Mesenteric fat pad (tissue), 1 donor: Measurements from ENCODE around the gene RGS14. TPM values are rescaled to one million over a fixed set of nuclear protein-coding genes. Genes with fewer than 3 reads are reported as not detected.
"Not testable (repeated sequence)": the region's sequence is repeated elsewhere in the genome, so short reads cannot be mapped to it uniquely, and the experiment has no call there.

ENCODE experiments used
- DNase-seq: peaks from one replicate; pipeline ENCODE4 v3.0.0-alpha.2; 2020; ENCODE audit warnings: low spot score
- total RNA-seq: library from RNA; stranded (reverse); fragmentation: NEBNext Ultra II Directional; extraction: Animal tissue kit (Norgen Biotek cat#: 25700); gene quantifications from one replicate; pipeline ENCODE4 v1.2.1, GENCODE V29; 2021
- donor health status: DM: yes; HTN: yes; CAD: no.

Gene RGS14
- total RNA-seq, 1 donor from 2014 or later, result 8.2 TPM

GRCh38 chr5:177327539-177328522, 29.9 kb upstream of the RGS14 start:
- DNase-seq, result no peak

GRCh38 chr5:177328545-177329231, 29.0 kb upstream of the RGS14 start:
- DNase-seq, result no peak

- DNase-seq, result no peak
Measured at GRCh38 chr5:177329883-177330282, 27.8 kb upstream of the RGS14 start.

- no peak for DNase-seq
Measured at GRCh38 chr5:177330991-177331842, 26.5 kb upstream of the RGS14 start.

GRCh38 chr5:177332031-177332895, 25.5 kb upstream of the RGS14 start:
- no peak for DNase-seq

DNA sequence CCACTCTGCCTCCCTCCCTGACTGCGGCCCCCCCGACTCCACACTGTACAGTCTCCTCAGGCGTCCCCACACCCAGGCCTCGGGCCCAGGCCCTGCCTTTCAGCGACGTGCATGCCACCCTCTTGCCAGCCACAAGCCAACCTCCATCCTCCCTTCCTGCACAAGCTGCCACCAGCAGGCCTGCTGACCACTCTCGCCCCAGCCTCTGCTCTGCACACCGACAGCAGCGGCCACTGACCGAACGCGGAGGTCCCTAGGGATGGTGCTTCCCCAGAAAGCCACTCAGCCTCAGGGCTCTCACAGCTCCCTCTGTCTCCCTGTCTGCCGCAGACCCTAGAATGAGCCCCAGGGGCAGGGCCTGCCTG, 24.8 kb upstream of the RGS14 start:
- no peak for DNase-seq

DNA sequence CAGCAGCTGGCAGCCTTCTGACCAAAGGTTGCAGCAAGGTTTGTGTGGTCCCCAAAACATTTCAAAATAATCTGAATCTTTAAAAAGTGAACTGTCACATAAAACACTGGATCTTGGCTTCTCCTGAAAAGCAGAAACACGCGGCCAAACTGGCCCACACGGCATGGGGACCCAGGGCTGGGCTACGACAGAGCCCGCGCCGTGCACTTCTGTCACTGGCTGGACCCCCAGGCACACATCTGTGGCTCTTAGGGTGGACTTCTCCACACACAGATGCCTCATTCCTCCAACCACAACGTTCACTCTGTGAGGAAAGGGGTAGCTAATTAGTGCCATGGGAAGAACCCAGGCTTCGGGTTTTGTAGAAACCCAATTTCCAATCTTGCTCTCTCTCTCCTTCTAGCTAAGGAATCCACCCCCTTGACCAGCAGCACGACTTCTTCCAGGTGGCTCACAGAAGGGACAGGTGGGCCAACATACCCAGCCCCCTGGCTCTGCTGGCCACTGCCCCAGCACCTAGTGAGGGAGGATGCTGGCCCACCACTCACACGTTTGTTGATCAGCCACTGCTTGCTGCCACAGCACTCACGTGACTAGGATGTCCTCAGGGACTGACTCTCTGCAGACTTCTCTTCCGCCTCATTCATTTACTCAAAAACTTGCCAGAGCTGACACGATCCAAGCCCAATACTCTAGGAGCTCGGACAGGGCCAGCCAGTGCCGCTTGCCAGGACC, 24.1 kb upstream of the RGS14 start:
- DNase-seq, result no peak

GRCh38 chr5:177334155-177334551, 23.6 kb upstream of the RGS14 start:
- DNase-seq, result no peak

DNA sequence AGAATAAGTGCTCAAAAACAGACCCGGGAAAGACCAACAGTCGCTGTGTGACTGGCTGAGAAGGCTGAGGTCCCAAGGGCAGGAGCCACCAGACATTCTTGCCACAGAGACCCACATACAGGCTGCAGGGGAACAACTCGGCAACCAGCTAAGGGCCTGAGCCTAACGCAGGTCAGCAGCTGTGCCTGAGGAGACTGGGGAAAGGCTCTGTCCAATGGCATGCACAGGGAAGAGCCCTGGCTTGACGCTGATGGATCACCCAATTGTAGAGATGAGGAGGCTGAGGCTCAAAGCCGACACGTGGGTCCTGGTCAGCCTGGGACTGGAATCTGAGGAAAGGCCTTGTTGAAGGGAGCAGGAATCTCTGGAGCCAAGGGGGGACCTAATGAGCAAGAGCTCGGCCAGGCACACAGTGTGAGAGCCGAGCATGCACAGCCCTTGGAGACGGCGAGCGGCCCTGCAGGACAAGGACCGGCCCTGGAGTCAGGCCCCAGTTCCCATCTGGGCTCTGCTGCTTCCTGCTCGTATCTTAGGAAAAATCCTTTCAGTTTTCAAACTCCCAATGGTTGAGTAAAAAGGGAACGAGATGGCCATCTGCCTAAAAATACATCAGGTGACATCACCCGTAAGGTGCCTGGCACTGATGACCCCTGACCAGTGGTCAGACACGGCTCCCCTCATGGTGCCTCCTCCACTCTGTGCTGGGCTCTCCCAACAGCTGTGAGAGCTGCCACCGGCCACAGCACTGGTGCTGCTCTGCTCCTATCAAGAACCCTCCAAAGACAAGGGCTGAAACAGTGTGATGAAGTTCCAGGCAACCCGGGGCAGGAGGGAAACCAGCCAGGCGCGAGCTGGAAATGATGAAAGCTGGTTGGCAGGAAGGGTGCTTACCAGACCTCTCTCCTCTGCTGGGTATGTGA, 22.7 kb upstream of the RGS14 start:
- no peak for DNase-seq

- no peak for DNase-seq
Measured at GRCh38 chr5:177335701-177336065, 22.0 kb upstream of the RGS14 start.

DNA sequence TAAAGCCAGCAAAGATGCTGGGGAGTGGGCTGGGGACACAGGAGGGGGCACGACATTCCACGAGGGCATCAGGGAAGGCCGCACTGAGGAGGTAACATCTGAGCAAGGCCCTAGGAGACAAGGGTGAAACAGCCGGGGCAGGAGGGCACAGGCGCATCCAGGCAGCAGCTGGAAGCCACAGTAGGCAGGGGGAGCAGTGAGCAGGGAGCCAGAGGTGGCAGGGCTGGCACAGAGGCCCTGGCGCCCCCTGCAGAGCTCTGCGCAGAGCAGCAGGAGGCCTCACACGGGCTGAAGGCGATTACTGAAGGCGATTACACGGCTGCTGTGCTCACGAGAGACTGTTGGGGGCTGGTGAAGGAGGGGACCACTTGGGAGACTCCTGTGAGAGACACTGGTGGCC, 21.6 kb upstream of the RGS14 start:
- DNase-seq, result no peak

GRCh38 chr5:177336603-177337494, 20.9 kb upstream of the RGS14 start:
- no peak for DNase-seq

GRCh38 chr5:177338251-177339106, 19.2 kb upstream of the RGS14 start:
- DNase-seq, result no peak

DNA sequence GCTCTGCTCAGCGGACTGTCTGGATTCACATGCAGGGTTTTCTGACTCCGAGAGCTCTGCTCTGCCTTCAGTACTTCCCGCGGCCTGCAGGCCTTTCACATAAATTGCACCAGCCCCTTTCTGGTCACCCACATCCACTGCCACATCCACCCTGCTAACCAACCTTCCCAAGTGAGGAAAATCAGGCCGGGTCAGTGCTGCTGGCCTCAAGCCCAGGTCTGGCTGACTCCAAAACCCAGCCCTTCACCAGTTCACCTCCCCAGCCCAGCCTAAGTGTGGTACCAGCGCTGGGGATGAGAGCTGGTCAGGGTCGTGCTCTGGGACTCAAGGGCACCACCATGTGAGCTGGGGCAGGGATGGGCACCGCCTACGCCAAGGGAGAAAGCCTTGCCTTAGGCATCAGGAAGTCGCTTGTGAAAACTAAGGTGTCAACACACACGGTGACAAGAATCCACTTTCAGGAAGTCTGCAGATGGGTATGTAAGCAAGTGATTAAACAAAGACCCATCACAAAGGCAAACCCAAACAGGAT, 18.6 kb upstream of the RGS14 start:
- DNase-seq, result no peak

GRCh38 chr5:177343000-177343399, 14.7 kb upstream of the RGS14 start:
- DNase-seq, result not testable (repeated sequence)

- no peak for DNase-seq
Measured at GRCh38 chr5:177343777-177344176, 13.9 kb upstream of the RGS14 start.

DNA sequence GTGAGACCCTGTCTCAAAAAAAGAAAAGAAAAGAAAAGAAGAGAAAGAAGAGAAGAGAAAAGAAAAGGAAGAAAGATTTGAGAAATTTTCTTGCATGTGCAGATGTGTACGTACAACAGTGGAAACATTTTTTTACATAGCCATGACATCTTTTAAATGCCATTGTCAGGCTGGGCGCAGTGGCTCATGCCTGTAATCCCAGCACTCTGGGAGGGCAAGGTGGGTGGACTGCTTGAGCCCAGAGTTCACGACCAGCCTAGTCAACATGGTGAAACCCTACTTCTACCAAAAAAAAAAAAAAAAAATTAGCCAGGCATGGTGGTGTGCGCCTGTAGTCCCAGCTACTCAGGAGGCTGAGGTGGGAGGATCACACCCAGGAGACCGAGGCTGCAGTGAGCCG, 12.8 kb upstream of the RGS14 start:
- no peak for DNase-seq
